K562 (cell line): ENCODE results near the gene SLC6A6. TPM values are rescaled to one million over a fixed set of nuclear protein-coding genes. Genes with fewer than 3 reads are reported as not detected.

Experiments used
- ATAC-seq: fragments of 200-7000 bp; cut with Tn5 transposase; 3 replicates; pipeline ENCODE4 v1.9.1; 2020; ENCODE audit warnings: moderate library complexity
- BruUV-seq: library from RNA; stranded (reverse); fragments of 400-500 nt; replicated peaks from 2 replicates; lab custom pipeline; 2021; lab: Mats Ljungman, UMichigan
- CTCF ChIA-PET: fragments of 300-600 bp; formaldehyde crosslinking; extraction: SDS; loops from one replicate; lab custom pipeline; 2021; ENCODE audit warnings: low intra/inter-chr PET ratio; lab: Yijun Ruan, JAX
- POLR2A ChIA-PET: fragments of 300-600, 350-650 bp; sonication (Branson Sonifier 250); formaldehyde crosslinking; extraction: SDS; loops from one replicate; lab custom pipeline; 2021; ENCODE audit warnings: antibody characterized with exemption, inconsistent platforms; lab: Yijun Ruan, JAX
- DNase-seq, 4 experiments: peaks; one replicate each; pipeline versions ENCODE4 v3.0.0 to v3.0.0-alpha.2; 2011 to 2018; ENCODE audit warnings: low spot score in 3 of 4, mixed read lengths in 3 of 4; ENCODE audit errors: extremely low read depth in 1 of 4
- FAIRE-seq: peaks from 2 replicates; lab custom pipeline; 2011; peaks lifted over from hg19 to GRCh38; lab: Jason Lieb, UNC
- H2AFZ ChIP-seq: 2 replicates; pipeline ENCODE4 v1.6.0; 2011; ENCODE audit warnings: low read depth, low read length, control low read depth, inconsistent platforms
- H3K27ac ChIP-seq: fragments of 200-600 bp; 3 replicates; pipeline ENCODE4 v1.8.0; 2011; ENCODE audit warnings: low read depth, mild to moderate bottlenecking, control low read depth, inconsistent platforms, low read length, moderate library complexity, mixed read lengths; ENCODE audit errors: extremely low read depth
- H3K27me3 ChIP-seq, 2 experiments: fragments of 300-600 bp in 1 of 2; 2 replicates in 1 of 2; 3 replicates in 1 of 2; pipeline versions ENCODE4 v1.6.0 to v1.8.0; 2011; ENCODE audit warnings: inconsistent platforms in 2 of 2, low read length in 2 of 2, mild to moderate bottlenecking in 1 of 2, mixed read lengths in 1 of 2, moderate library complexity in 1 of 2; ENCODE audit not compliant: control insufficient read depth in 2 of 2, insufficient read depth in 2 of 2
- H3K36me3 ChIP-seq: fragments of 300-600 bp; 3 replicates; pipeline ENCODE4 v1.8.0; 2011; ENCODE audit warnings: mild to moderate bottlenecking, low read length, inconsistent platforms; ENCODE audit not compliant: control insufficient read depth, insufficient read depth
- H3K4me1 ChIP-seq, 2 experiments: fragments of 200-600 bp in 1 of 2; replicated peaks in 1 of 2; 2 replicates in 1 of 2; 3 replicates in 1 of 2; pipeline versions ENCODE4 v1.5.1 to v1.8.0; 2011; ENCODE audit warnings: inconsistent platforms in 2 of 2, low read length in 2 of 2, mild to moderate bottlenecking in 1 of 2, mixed read lengths in 1 of 2, moderate library complexity in 1 of 2; ENCODE audit not compliant: control insufficient read depth in 2 of 2, insufficient read depth in 2 of 2
- H3K4me2 ChIP-seq: 2 replicates; pipeline ENCODE4 v1.6.1; 2011; ENCODE audit warnings: low read length, control low read depth, inconsistent platforms, mixed read lengths; ENCODE audit not compliant: insufficient read depth
- H3K4me3 ChIP-seq: fragments of 200-600 bp; sonication (generic), shearing (Covaris generic); 2 replicates; pipeline ENCODE4 v1.5.1; 2016; ENCODE audit warnings: control low read depth, inconsistent platforms
- H3K79me2 ChIP-seq: fragments of 200-600 bp; 3 replicates; pipeline ENCODE4 v1.8.0; 2011; ENCODE audit warnings: low read length, inconsistent platforms; ENCODE audit not compliant: control insufficient read depth, insufficient read depth
- H3K9ac ChIP-seq, 2 experiments: 2 replicates each; pipeline versions ENCODE4 v1.6.0 to v1.6.1; 2011; ENCODE audit warnings: low read depth in 2 of 2, low read length in 2 of 2, control low read depth in 1 of 2, inconsistent platforms in 1 of 2, mild to moderate bottlenecking in 1 of 2, mixed read lengths in 1 of 2; ENCODE audit not compliant: insufficient read depth in 1 of 2
- H3K9me1 ChIP-seq: one replicate; pipeline ENCODE4 v1.6.0; 2011; ENCODE audit warnings: inconsistent platforms, mild to moderate bottlenecking, low read length, moderate library complexity; ENCODE audit not compliant: control insufficient read depth, insufficient read depth
- H3K9me3 ChIP-seq: replicated peaks from 2 replicates; pipeline ENCODE4 v1.5.1; 2011; ENCODE audit warnings: low read depth, low read length, inconsistent platforms; ENCODE audit not compliant: control insufficient read depth, insufficient read depth
- H4K20me1 ChIP-seq: replicated peaks from 2 replicates; pipeline ENCODE4 v1.6.1; 2011; ENCODE audit warnings: low read length, inconsistent platforms, mixed read lengths; ENCODE audit not compliant: control insufficient read depth, insufficient read depth
- ADNP ChIP-seq: fragments of 200-800 bp; sonication (Bioruptor generic); IDR thresholded peaks from 2 replicates; pipeline ENCODE4 v1.6.1; 2016; ENCODE audit warnings: missing genetic modification characterization, missing compliant biosample characterization
- BCOR ChIP-seq: fragments of 450-650 bp; IDR thresholded peaks from 2 replicates; pipeline ENCODE4 v1.6.1; 2016
- C11orf30 ChIP-seq: fragments of 450-650 bp; IDR thresholded peaks from 2 replicates; pipeline ENCODE4 v1.6.1; 2016; ENCODE audit warnings: low read depth, mild to moderate bottlenecking
- CBX1 ChIP-seq: sonication (generic); IDR thresholded peaks from 2 replicates; pipeline ENCODE4 v1.6.1; 2016; ENCODE audit warnings: antibody characterized with exemption, low read depth, mild to moderate bottlenecking
- CBX3 ChIP-seq, 2 experiments: IDR thresholded peaks; 1 replicate in 1 of 2; 2 replicates in 1 of 2; pipeline ENCODE4 v1.6.1; 2012; ENCODE audit warnings: inconsistent platforms in 2 of 2, low read length in 2 of 2, borderline replicate concordance in 1 of 2, control low read depth in 1 of 2
- CHD4 ChIP-seq: fragments of 200-600 bp; sonication (generic); IDR thresholded peaks from 3 replicates; pipeline ENCODE4 v1.6.1; 2012; ENCODE audit warnings: low read depth, mild to moderate bottlenecking, mixed read lengths, low read length, inconsistent platforms; ENCODE audit not compliant: insufficient read depth, insufficient replicate concordance, poor library complexity, severe bottlenecking
- HDAC2 ChIP-seq: fragments of 450-650 bp; IDR thresholded peaks from 2 replicates; pipeline ENCODE4 v1.6.1; 2016; ENCODE audit warnings: mild to moderate bottlenecking
- HOMEZ ChIP-seq: fragments of 250-450 bp; sonication (Bioruptor Pico); IDR thresholded peaks from 2 replicates; pipeline ENCODE4 v1.4.0; 2020; ENCODE audit warnings: mild to moderate bottlenecking, moderate library complexity
- KDM1A ChIP-seq, 2 experiments: fragments of 450-650 bp; IDR thresholded peaks; 2 replicates each; pipeline ENCODE4 v1.6.1; 2016; ENCODE audit warnings: mild to moderate bottlenecking in 2 of 2
- KDM5B ChIP-seq: fragments of 200-600 bp; sonication (generic); IDR thresholded peaks from 2 replicates; pipeline ENCODE4 v1.6.1; 2012; ENCODE audit warnings: low read depth, mild to moderate bottlenecking, moderate library complexity, low read length, control low read depth, inconsistent platforms; ENCODE audit not compliant: insufficient replicate concordance
- RBM25 ChIP-seq: fragments of 200-400 bp; formaldehyde crosslinking; IDR thresholded peaks from 2 replicates; pipeline ENCODE4 v1.6.1; 2018; ENCODE audit warnings: low read length, low read depth, moderate library complexity; ENCODE audit not compliant: severe bottlenecking
- SMAD4 ChIP-seq: fragments of 250-450 bp; sonication (Bioruptor Pico); conservative IDR thresholded peaks from 2 replicates; pipeline ENCODE4 v1.8.0; 2021; ENCODE audit warnings: inconsistent platforms, mild to moderate bottlenecking, moderate library complexity
- SMARCA4 ChIP-seq: fragments of 450-650 bp; IDR thresholded peaks from 2 replicates; pipeline ENCODE4 v1.6.1; 2016
- SMARCA5 ChIP-seq: fragments of 450-650 bp; IDR thresholded peaks from 2 replicates; pipeline ENCODE4 v1.6.1; 2016
- SP1 ChIP-seq: sonication (generic); formaldehyde crosslinking; IDR thresholded peaks from 2 replicates; pipeline ENCODE4 v1.8.1; 2022; ENCODE audit warnings: mild to moderate bottlenecking, missing genetic modification reagents
- TCF3 ChIP-seq: sonication (generic); formaldehyde crosslinking; IDR thresholded peaks from 2 replicates; pipeline ENCODE4 v1.4.0; 2020; ENCODE audit warnings: mild to moderate bottlenecking, missing genetic modification reagents
- WHSC1 ChIP-seq: IDR thresholded peaks from one replicate; pipeline ENCODE4 v1.6.1; 2012; ENCODE audit warnings: low read length, control low read depth, inconsistent platforms
- XRCC5 ChIP-seq: fragments of 200-400 bp; formaldehyde crosslinking; IDR thresholded peaks from 2 replicates; pipeline ENCODE4 v1.6.1; 2017; ENCODE audit warnings: low read depth, mild to moderate bottlenecking, low read length
- ZC3H8 ChIP-seq: fragments of 450-650 bp; IDR thresholded peaks from 2 replicates; pipeline ENCODE4 v1.6.1; 2017
- ZNF511 ChIP-seq: sonication (generic); formaldehyde crosslinking; IDR thresholded peaks from 2 replicates; pipeline ENCODE4 v1.8.0; 2022; ENCODE audit warnings: mild to moderate bottlenecking, missing genetic modification reagents
- WGBS: fragments of 100-300 bp; shearing (Covaris generic); methylation state at CpG from one replicate; pipeline ENCODE4 v1.1.6; 2016; ENCODE audit warnings: low coverage, mixed read lengths; ENCODE audit not compliant: insufficient coverage; ENCODE audit errors: missing lambda C conversion rate; 5-methylcytosine and 5-hydroxymethylcytosine counted together
- in situ Hi-C: fragments of 300-500 bp; cut with MboI; formaldehyde crosslinking; loops from 4 replicates; pipeline ENCODE4 v1.15.0; 2018; ENCODE audit warnings: inconsistent platforms, mixed read lengths
- intact Hi-C: fragments of 100-400 bp; cut with micrococcal nuclease; formaldehyde crosslinking; loops from 2 replicates; pipeline ENCODE4 v1.14.2; 2022
- polyA plus RNA-seq, 8 experiments: library from polyadenylated mRNA; depleted of rRNA in 4 of 8; stranded (reverse) in 5 of 8; unstranded in 3 of 8; fragments of >200 nt; fragmentation: Nextera tagmentation in 2 of 8; fragmentation: Illumina TruSeq in 1 of 8; extraction: Ambion mirVana in 2 of 8; extraction: Trizol in 1 of 8; gene quantifications; 2 replicates each; pipeline versions ENCODE4 v1.2.1 to v1.2.3, GENCODE V29; 2011 to 2014; ENCODE audit warnings: inconsistent platforms in 1 of 8, missing spikeins in 1 of 8
- total RNA-seq, 7 experiments: library from RNA; depleted of rRNA in 6 of 7; stranded (reverse); fragments of >200 nt in 6 of 7; fragmentation: Illumina TruSeq in 2 of 7; extraction: Trizol in 2 of 7; gene quantifications; 2 replicates each; pipeline versions ENCODE4 v1.2.1 to v1.2.3, GENCODE V29; 2011 to 2021; ENCODE audit warnings: low replicate concordance in 1 of 7
- TF ChIP-seq, protein P1 (sequence below): fragments of 250-450 bp; sonication (Bioruptor Pico); IDR thresholded peaks from 2 replicates; pipeline ENCODE4 v1.8.0; 2022; ENCODE audit warnings: moderate library complexity, mild to moderate bottlenecking, inconsistent platforms

SLC6A6 gene
- total and polyA plus RNA-seq, 9 of the 15 experiments (the other 6 are each of a cell fraction or from before 2014, with no cell fraction given), result 12.3 to 203 (median 93.2) TPM

GRCh38 chr3:14507757-14508504 lies 105.5 kb downstream of the SLC6A6 start:
- in situ Hi-C loops, result loop anchor here (25.0 kb wide), 1 partner anchor 404 kb away; no protein-coding TSS in a partner anchor
- TF ChIP-seq CHD4 (peak; percentile 84), HOMEZ (CRISPR knock-in tag) (no peak), ADNP (tag) (peak; percentile 89), CBX3 (IDR thresholded peaks at IDR 0.05; ENCODE audit: borderline replicate concordance in 1 of 2, low read length in 2 of 2) (peak in 1 of 2 experiments; percentile 44; a peak in 1 of 3 replicates), SMAD4 (CRISPR knock-in tag) (no peak), KDM1A (IDR thresholded peaks at IDR 0.05) (peak; percentile 75 to 76), BCOR (peak; percentile 96), XRCC5 (no peak), ZNF511 (CRISPR knock-in tag) (0 out of 2 replicates have a peak, but pooled peaks have one; percentile 34), C11orf30 (no peak), KDM5B (no peak), SP1 (CRISPR knock-in tag) (peak; percentile 46; the same call in 1 of the 2 replicates), SMARCA5 (peak; percentile 92), TCF3 (CRISPR knock-in tag) (no peak), SMARCA4 (no peak), HDAC2 (peak; percentile 85), WHSC1 (no peak), ZC3H8 (no peak), CBX1 (peak; percentile 55; the same call in 1 of the 2 replicates), RBM25 (peak; percentile 99)
- TF ChIP-seq, protein P1, sequence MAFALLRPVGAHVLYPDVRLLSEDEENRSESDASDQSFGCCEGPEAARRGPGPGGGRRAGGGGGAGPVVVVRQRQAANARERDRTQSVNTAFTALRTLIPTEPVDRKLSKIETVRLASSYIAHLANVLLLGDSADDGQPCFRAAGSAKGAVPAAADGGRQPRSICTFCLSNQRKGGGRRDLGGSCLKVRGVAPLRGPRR (CRISPR knock-in tag), result no peak
- TF ChIP-seq, all 486 proteins: peak for 11
- no peak overlapping the region for H2AFZ ChIP-seq
- no peaks in the 10 kb centered on the region for H3K79me2 ChIP-seq
- no peaks in the 10 kb centered on the region for H3K9me3 ChIP-seq
- peaks cover 8 to 48% of the 10 kb centered on the region in 2 experiments; a peak in 4 of 5 replicates for H3K27me3 ChIP-seq
- H3K27ac ChIP-seq, result no peak overlapping the region
- H3K9ac ChIP-seq, result no peak overlapping the region
- intact Hi-C loops, result loop anchor here (5.0 kb wide), 2 partner anchors 246 to 274 kb away; no protein-coding TSS in a partner anchor
- 21% methylated on average over 6 of the region's 6 CpGs for WGBS
- POLR2A ChIA-PET, result interaction anchor here (0.6 to 0.7 kb wide), 2 partner anchors 36 to 60 kb away, joined by 3 read pairs; no protein-coding TSS in a partner anchor
- H4K20me1 ChIP-seq, result 0 out of 2 replicates have a peak, but pooled peaks cover 6% of the 10 kb centered on the region
- FAIRE-seq (no peak), ATAC-seq (no peak), DNase-seq (no peak)
- peaks cover 0 to 29% of the 10 kb centered on the region in 2 experiments; a peak in 3 of 5 replicates for H3K4me1 ChIP-seq
- BruUV-seq, result no TSS peak
- no peak overlapping the region for H3K4me3 ChIP-seq
- CTCF ChIA-PET, result interaction anchor here (2.5 to 2.8 kb wide), 2 partner anchors 40 to 413 kb away, joined by 13 to 28 read pairs; no protein-coding TSS in a partner anchor
- H3K4me2 ChIP-seq, result no peak overlapping the region
- H3K36me3 ChIP-seq, result no peaks in the 10 kb centered on the region
- H3K9me1 ChIP-seq, result no peaks in the 10 kb centered on the region
